Stimulated activated CD4-positive, alpha-beta T cell treated with anti-CD3 and anti-CD28 coated beads, Interleukin-4, amount 100 ng/mL, for 24 hours (primary cell): ENCODE data around the gene TMEM132D.

ENCODE experiments used
- DNase-seq: peaks from one replicate; pipeline ENCODE4 v3.0.0-alpha.2; 2020

Gene TMEM132D

DNA sequence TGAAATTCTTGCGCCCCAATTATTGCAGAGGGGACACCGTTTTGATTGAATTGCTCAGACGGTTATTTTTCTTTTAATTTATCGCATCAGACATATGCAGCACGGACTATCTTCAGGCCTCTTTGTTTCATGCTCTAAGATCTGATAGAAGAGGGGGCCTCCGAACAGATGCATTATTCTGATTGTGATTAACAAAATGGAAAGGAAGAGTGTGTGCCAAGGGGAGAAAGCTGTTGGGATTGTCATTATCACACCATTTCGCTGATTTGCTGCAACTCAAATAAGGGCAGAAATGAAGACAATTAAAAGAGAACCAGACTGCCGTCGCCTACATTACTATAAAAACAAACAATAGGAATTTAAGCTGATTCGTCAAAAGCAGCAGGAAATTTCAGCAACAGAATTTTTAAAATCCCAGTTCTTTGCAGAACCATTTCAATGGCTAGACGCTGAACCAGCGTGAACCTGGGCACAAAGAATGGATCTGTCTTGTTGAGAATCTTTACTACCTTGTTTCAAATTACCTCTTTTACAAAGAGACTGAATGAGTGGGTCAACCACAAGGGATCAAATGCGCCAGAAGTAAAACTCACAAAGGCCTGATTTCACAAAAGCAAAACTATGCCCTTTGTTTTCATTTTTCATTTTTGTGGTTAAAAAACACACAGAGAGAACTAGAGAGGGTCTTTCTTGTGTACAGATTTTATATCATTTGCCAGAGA lies 30.6 kb downstream of the TMEM132D start:
- no peak for DNase-seq

- DNase-seq: no peak
These were observed 31.5 kb downstream of the TMEM132D start for GRCh38 chr12:129871991-129872972.

- no peak for DNase-seq
These were observed 33.0 kb downstream of the TMEM132D start for GRCh38 chr12:129870796-129871195.

DNA sequence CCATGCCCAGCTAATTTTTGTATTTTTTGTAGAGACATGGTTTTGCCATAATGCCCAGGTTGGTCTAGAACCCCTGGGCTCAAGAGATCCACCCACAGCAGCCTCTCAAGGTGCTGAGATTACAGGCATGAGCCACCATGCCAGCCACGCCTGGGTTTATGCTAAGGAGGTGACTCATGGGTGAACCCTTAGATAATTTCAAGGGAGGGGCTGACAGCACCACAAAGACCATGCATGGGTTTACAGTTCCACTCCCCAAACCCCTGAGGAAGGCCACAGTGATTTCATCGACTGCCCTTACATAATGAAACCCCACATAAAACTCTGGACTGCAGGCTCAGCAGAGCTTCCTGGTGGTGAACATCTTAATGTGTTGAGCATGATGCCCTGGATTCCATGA lies 33.7 kb downstream of the TMEM132D start:
- no peak for DNase-seq

GRCh38 chr12:129868575-129868974 lies 35.2 kb downstream of the TMEM132D start:
- DNase-seq: no peak

DNA sequence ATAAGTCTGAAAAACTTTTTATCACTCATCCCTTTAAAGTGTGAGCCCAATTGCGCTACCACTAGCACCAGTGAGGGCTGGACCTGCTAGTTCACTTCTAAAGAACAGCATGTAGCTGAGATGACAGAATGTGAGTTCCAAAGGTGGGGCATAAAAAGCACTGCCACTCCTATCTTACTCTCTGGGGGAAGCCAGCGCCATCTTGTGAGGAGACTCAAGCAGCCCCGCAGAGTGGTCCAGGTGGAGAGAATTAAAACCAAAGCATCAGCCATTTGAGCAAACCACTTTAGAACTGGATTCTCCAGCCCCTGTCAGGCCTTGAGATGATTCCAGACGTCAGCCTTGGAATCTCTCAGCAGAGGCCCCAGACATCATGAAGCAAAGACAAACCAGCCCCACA lies 39.9 kb downstream of the TMEM132D start:
- no peak for DNase-seq

- no peak for DNase-seq
These were observed 41.2 kb downstream of the TMEM132D start for GRCh38 chr12:129862561-129863175.

DNA sequence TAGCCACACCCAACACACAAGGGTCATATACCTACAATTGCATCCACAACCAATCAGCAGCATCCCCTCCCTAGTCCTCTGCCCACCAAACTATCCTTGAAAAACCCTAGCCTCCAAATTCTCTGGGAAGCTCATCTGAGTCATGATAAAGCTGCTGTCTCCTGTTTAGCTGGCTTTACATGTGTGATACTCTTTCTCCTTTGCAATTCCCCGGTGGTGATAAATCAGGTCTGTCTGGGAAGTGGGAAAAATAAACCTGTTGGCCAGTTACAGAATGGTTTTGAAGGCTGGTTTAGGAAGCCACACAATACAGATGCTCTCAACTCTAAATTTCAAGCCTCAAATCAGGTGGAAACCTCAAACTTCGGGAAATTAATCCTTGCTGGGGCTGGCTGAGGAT lies 41.9 kb downstream of the TMEM132D start:
- no peak for DNase-seq

- DNase-seq: no peak
These were observed 49.2 kb downstream of the TMEM132D start for GRCh38 chr12:129854591-129854990.

DNA sequence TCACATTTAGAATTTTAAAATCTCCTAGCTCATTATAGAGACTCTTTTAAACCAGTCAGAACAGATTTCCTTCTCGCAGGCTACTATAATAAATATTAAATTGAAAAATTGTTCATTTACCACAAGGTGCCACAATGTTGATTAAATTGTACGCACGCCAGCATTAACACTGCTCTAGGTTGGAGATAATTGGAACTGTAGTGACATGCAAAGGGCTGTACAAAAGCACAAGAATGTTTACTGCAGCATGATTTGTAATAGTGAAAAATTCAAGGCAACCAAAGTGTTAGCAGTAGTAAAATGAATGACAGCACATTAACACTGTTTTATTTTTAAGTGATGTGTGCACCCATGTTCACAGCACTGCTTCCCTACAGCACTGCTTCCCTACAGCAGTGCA lies 52.5 kb downstream of the TMEM132D start:
- no peak for DNase-seq

- DNase-seq: no peak
These were observed 54.9 kb downstream of the TMEM132D start for GRCh38 chr12:129848876-129849275.

- no peak for DNase-seq
These were observed 56.8 kb downstream of the TMEM132D start for GRCh38 chr12:129847063-129847462.

DNA sequence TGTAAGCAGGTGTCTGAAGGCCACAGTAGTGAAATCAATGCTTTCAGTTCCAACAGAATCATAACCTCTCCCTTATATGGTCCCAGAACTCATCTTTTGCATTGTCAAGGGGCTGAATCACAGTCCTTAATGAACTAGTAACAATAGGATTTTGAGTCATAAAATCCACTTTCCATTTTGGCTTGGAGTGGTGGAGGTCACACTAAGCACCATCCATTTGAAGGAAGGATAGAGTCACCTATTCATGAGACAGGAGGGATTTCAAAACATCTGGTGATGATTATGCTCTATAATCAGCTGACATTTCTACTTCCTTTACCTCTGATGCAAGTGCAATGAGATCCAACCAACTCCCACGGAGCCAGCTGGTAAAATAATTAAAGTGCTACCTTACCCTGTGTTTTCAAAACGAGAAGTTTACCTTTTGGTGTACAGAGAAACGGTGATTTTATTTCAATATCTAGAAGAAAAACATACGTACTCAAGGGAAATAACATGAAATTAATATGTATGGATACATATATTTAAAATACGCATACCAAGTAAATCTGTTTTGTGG lies 59.1 kb downstream of the TMEM132D start:
- no peak for DNase-seq

DNA sequence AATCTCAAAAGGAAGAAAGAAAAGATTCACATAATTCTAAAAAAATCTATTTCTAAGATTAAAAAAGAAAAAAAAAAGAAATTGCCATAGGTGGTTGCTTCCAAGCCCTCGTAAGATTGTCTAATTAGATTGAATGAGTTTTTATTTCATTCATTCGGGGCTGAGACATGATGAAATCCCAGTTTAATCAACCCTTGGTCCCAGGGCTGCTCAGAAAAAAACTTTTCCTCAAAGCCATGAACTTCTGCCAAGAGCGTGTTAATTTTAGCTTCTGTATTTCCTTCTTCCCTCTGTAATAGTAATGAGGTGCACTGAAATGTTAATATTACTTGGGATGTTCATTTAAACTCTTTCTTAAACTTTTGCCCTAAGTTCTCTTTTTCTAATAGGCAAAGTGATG lies 62.6 kb downstream of the TMEM132D start:
- DNase-seq: no peak

DNA sequence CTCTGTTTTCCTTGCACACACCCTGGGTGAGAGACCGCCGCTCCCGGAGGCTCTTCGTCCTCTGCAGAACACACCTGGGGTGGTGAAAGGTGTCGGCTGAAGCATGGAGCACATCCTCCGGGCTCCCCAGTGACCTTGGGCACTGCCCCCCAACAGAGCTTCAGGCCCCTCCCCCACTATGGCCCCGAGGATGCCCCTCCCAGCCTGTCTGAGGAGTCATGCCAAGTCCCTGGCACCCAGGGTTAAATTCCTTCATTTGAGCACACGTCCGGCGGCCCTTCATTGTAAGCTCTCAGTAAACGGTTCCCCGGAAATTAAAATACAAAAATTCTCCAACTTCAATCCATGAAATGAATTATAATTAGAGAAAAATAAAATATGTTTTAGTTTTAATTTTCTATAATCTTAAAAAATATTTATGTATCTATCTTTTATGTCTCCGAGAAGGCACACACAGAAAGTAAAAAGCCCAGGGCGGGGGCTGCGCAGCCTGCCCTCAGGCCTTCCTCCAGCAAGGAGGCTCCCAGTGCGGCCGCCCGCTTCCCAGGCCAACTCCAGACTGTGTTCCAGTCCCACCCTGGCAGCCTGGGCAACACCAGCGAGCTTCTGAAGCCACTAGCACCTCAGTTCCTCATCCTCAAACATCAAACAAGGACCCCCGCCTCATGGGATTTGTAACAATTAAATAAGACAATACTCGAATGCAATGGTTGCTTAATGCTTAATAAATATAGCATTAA lies 63.5 kb downstream of the TMEM132D start:
- no peak for DNase-seq

DNA sequence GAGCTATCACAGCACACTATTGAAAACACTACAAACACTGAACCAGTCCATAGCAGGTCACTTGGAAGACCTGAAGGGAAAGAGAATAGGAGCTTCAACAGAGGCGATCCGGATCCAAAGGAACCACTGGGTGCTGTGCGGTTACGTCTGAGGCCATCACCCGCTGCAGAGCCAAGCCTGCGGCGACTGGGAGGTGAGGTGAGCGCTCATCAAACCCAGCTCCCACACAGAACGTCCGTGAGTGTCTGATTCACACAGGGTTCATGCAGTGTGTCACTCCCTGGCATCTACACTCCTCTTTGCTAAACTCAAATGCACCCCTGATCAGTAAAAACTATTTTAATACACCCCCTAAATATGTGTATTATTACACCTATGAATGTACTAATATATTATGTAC lies 64.1 kb downstream of the TMEM132D start:
- no peak for DNase-seq

- DNase-seq: no peak
These were observed 72.5 kb downstream of the TMEM132D start for GRCh38 chr12:129831294-129831693.

GRCh38 chr12:129830796-129831195 lies 73.0 kb downstream of the TMEM132D start:
- no peak for DNase-seq

DNA sequence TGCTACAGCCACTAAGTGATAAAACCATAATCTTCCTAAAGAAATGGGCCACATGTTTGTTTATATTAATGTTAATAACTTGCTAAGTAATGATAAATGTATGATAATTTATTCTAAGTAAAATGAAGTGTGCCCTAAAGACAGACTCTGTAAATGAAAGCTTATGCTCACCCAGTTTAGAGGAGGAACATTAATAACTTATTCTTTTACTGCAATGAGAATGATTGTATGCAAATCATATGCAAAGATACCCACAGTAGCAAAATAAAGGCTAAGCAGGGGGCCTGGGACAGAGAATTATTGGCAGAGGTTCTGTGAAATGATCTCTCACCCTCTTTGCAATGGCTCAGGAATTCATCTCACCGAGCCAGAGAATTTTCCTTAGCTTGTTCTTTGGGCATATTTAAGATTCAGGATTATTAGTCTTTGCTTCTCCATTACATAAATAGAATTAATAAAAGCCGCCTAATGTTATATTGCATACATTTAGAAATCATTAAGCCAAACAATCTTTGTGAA lies 75.9 kb downstream of the TMEM132D start:
- no peak for DNase-seq

DNA sequence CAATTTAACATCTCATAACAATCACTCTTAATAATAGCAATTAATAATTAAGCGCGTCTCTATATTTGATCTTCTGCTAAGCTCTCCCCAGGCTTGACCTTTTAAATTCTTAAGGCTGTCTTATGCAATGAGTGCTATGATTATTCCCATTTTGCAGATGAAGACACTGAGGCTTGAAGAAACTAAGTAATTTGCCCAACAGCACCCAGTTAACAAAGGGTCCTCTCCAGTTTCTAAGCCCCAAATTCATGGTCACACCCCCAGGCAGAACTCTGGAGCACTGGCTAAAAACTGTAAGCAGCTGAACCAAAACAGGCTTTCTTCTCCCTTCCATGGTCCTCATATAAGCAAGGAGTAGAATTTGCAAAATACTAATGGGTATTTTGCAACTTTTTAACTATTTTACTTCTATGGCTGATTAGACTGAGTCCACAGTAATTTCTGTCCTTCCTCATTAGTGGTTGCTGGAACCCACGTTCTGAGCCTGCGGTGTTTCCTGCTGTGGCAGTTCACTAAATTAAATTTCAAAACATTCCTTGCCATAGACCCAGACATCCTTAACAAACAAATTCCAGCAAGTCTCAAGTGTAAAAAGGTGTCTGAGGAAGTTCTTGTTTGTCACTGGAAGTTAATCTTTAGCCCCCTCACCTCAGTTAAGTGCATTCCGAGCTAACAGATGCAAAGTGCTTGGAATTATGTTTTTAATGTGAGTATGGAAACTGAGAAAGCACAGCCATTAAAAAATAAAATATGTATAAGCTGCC lies 76.5 kb downstream of the TMEM132D start:
- no peak for DNase-seq

DNA sequence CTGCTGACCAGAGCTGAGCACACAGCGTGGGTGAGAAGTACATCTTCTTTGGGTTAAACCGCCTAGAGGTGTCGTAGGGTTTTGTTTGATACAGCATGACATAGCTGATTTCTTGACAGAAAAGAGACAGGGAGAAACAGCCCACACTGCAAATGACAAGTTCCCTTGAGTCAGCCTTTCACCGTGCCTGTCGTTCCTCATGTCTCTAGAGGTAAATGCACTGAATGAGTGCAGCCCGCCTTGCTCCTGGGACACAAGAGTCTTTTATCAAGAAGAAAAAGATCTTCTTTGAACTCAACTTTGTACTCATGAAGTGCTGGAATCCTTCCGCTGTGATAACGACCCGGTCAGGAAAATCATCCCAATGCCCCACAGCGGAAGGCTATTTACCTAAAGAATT lies 77.6 kb downstream of the TMEM132D start:
- no peak for DNase-seq

GRCh38 chr12:129825316-129825715 lies 78.5 kb downstream of the TMEM132D start:
- no peak for DNase-seq
